AG09309 (cell line): ENCODE results near the gene RAD51B.

Experiments
- DNase-seq: peaks from one replicate; pipeline ENCODE4 v3.0.0-alpha.2; 2010; ENCODE audit warnings: low read depth
- H3K4me3 ChIP-seq: 2 replicates; pipeline ENCODE4 v1.5.1; 2011; ENCODE audit warnings: mild to moderate bottlenecking, low read depth, low read length, moderate library complexity; ENCODE audit not compliant: control insufficient read depth
- TF ChIP-seq, protein P1 (sequence below): IDR thresholded peaks from 2 replicates; pipeline ENCODE4 v1.5.1; 2011; ENCODE audit warnings: mild to moderate bottlenecking, low read depth, low read length, inconsistent platforms; ENCODE audit not compliant: insufficient read depth, control insufficient read depth; ENCODE audit errors: missing control alignments

RAD51B gene

DNA sequence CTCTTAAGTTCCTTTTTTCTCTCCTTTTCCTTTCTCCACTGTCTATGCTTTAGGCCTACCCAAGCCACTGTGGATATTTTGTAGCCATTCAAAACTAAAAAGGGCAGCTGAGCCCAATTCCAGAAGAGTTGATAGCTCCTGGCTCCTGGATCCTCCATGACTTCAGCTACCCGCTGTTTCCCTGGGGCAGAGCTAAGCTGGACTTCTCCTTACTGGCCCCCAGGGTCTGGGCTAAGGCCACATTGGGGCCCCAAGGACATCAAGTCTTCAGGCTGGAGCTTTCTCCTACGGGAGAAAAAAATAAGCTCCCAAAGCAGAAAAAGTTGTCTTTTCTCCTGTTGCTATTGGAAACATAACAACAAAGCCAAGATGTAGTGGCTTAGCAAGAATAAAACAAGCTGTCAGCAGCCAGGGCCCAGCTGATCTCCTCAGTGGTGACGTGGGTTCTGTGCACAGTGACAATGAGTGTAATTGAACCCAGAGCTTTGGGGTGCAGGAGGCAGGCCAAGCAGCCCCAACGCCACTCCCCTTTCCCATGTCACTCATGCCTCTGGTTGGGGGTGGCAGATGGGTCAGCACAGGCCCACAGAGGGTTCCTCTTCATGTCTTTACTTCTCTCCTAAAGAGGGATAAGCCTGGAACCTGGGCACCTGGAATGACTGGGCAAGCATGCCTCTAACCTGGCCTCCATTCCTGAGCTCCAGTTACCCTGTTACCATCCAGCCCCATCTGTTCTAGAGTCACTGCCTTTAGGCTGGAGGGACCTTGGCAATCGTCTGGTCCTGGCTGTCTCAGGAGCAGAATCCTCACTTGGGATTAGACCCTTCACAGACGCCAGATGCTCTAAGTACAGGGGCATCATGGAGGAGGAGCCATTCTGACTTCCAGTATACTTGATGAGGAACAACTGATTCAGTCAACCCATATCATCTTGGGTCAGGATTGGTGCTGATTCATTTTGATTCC, 802.1 kb downstream of the RAD51B start:
- no peak overlapping the region for H3K4me3 ChIP-seq
- no peak for DNase-seq

DNA sequence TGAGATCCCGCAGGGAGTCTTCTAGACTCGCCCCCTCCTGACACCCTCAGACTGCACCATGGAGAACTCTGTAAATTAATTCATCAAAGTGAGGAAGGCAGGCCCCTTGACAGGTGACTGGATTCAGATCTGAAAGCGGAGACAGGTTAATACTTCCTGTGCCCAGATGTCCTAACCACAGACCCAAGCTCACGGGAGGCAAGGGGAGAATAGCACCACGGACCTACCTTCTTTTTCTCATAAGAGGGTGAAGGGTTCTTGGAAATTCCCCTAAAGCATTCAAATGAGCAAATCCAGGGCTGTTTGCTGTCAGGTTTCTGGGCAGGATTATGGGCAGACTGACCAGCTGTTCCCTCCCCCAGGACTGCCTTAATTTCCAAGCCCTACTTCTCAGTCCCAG, 803.3 kb downstream of the RAD51B start:
- TF ChIP-seq, protein P1, sequence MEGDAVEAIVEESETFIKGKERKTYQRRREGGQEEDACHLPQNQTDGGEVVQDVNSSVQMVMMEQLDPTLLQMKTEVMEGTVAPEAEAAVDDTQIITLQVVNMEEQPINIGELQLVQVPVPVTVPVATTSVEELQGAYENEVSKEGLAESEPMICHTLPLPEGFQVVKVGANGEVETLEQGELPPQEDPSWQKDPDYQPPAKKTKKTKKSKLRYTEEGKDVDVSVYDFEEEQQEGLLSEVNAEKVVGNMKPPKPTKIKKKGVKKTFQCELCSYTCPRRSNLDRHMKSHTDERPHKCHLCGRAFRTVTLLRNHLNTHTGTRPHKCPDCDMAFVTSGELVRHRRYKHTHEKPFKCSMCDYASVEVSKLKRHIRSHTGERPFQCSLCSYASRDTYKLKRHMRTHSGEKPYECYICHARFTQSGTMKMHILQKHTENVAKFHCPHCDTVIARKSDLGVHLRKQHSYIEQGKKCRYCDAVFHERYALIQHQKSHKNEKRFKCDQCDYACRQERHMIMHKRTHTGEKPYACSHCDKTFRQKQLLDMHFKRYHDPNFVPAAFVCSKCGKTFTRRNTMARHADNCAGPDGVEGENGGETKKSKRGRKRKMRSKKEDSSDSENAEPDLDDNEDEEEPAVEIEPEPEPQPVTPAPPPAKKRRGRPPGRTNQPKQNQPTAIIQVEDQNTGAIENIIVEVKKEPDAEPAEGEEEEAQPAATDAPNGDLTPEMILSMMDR = no peak
- no peak overlapping the region for H3K4me3 ChIP-seq
- DNase-seq = no peak

More for the DNA sequence above, 802.1 kb downstream of the RAD51B start:
- TF ChIP-seq, protein P1 = no peak

DNA sequence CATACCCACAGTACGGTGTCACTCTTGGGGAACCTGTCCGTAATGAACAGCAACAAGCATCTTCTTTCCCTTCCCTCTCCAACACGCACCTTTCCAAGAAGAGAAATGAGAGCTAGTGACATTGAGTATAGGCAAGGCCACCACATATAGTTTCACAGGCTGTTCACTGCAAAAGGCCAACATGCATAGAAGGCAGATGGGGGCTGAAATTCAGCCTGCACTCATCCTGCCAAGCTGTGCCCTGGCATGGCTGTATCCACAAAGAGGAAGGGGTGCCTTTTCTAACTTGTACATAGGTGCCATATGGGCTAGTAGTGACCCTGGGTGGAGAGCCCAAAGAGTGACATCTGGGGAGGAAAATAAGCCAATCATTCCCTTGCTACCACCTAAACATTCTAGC, 803.7 kb downstream of the RAD51B start:
- H3K4me3 ChIP-seq = no peak overlapping the region
- no peak for DNase-seq
- TF ChIP-seq, protein P1 = no peak

DNA sequence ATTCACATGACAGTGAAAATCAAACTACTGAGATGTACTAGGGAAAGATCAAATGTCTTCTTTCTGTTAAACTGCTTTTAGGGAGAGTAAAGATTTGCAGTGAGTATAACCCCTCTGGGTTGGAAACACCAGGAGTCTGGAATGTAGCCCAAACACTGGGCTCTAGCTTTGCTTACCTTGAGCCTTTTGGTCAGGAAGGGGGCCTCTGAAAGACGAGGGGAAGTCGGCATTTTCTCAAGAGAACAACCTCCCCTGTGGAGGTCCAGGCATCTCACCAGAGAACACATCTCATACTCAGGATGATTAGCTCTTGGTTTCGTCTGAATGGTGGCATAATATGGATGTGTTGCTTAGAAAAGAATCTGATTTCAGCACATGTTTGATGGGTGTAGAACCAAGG, 804.2 kb downstream of the RAD51B start:
- no peak for DNase-seq
- TF ChIP-seq, protein P1 = no peak
- no peak overlapping the region for H3K4me3 ChIP-seq

DNA sequence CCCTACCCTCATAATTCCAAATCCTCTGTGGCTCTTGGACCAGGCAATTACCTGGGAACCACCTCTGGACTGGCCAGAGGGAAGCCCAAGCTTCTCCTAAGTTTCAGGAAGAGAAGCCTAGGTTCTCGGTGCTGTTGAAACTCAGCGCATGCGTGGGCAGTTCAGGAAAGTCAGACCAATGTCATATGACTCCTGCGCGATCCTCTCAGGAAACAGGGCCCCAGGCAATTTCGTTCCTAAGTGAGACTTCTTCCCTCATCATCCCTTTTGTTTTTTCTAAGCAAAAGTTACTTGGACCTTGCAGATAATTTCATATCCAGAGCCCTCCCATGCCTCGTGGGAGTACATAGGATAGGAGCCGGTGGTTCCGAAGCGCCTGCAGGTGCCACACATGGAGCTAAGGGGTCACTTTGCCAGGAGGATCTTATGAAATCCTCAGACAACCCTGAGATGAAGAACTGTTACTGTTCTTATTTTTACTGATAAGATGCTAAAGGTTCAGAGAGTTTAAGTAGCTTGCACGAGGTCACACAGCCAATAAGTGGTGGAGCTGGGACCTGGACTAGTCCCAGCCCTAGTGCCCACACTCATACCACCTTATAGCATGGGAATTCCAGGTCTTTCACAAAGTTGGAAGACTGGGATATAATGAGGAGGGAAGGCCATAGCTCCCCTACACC, 805.1 kb downstream of the RAD51B start:
- no peak overlapping the region for H3K4me3 ChIP-seq
- TF ChIP-seq, protein P1 = no peak
- no peak for DNase-seq

DNA sequence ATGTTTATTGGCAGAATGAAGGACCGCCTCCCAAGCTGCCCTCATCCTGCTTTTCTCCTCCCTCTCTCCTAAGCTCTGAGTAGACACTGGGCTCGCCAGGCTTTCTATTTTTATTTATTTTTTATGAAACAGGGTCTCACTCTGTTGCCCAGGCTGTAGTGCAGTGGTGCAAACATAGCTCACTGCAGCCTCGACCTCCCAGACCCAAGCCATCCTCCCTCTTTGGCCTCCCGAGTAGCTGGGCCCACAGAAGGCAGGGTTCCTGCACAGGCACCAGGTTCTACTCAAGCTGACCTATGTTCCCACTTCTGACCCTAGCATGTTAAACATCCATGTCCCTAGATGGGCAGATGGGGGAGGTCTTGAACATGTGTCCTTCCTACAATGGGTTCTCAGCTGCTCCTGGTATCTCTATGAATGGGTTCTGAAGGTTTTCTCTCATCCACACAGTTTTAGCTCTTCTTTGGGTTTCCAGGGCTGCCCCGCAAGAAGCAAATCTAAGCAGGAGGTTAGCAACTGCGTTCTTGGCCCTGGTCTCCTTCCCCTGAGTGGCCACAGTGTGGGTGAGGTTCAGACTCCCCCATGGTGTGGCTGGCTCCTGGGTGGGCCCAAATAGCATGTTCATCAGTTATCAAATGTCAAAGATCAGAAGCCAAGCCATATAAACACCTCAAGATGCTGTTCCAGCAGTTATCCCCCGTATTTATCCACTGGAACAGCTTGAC, 805.9 kb downstream of the RAD51B start:
- no peak for DNase-seq
- TF ChIP-seq, protein P1 = no peak
- no peak overlapping the region for H3K4me3 ChIP-seq
